Activated CD8-positive, alpha-beta memory T cell treated with anti-CD3 and anti-CD28 coated beads, Interleukin-2, amount 50 U/mL, for 24 hours (primary cell): Measurements from ENCODE around the gene LSM11.

ENCODE experiments used
- DNase-seq: peaks from one replicate; pipeline ENCODE4 v3.0.0-alpha.2; 2020; ENCODE audit errors: extremely low read depth

The LSM11 gene

GRCh38 chr5:157734436-157734835 lies 9.1 kb upstream of the LSM11 start:
- no peak for DNase-seq

- no peak for DNase-seq
Measured at GRCh38 chr5:157735991-157736390, 7.5 kb upstream of the LSM11 start.

- no peak for DNase-seq
Measured at GRCh38 chr5:157739388-157740228, 3.9 kb upstream of the LSM11 start.

GRCh38 chr5:157740229-157740610 lies 3.3 kb upstream of the LSM11 start:
- DNase-seq: no peak

GRCh38 chr5:157741131-157741530 lies 2.4 kb upstream of the LSM11 start:
- no peak for DNase-seq

GRCh38 chr5:157744051-157745011 lies 819 bp downstream of the LSM11 start:
- DNase-seq: no peak

- no peak for DNase-seq
Measured at GRCh38 chr5:157745041-157745456, 1.5 kb downstream of the LSM11 start.

- DNase-seq: no peak
Measured at GRCh38 chr5:157747173-157747740, 3.7 kb downstream of the LSM11 start.

- no peak for DNase-seq
Measured at GRCh38 chr5:157747766-157748700, 4.5 kb downstream of the LSM11 start.

GRCh38 chr5:157748760-157749461 lies 5.4 kb downstream of the LSM11 start:
- DNase-seq: no peak

- no peak for DNase-seq
Measured at GRCh38 chr5:157749462-157749799, 5.9 kb downstream of the LSM11 start.

GRCh38 chr5:157750320-157750719 lies 6.8 kb downstream of the LSM11 start:
- DNase-seq: no peak

GRCh38 chr5:157756122-157756521 lies 12.6 kb downstream of the LSM11 start:
- no peak for DNase-seq

- DNase-seq: no peak
Measured at GRCh38 chr5:157758706-157759105, 15.2 kb downstream of the LSM11 start.

GRCh38 chr5:157761690-157762621 lies 18.4 kb downstream of the LSM11 start:
- no peak for DNase-seq

GRCh38 chr5:157764531-157764930 lies 21.0 kb downstream of the LSM11 start:
- no peak for DNase-seq

- DNase-seq: no peak
Measured at GRCh38 chr5:157766442-157766841, 22.9 kb downstream of the LSM11 start.

GRCh38 chr5:157766902-157767301 lies 23.4 kb downstream of the LSM11 start:
- DNase-seq: no peak

- DNase-seq: no peak
Measured at GRCh38 chr5:157767689-157768088, 24.2 kb downstream of the LSM11 start.

- DNase-seq: no peak
Measured at GRCh38 chr5:157770665-157771064, 27.2 kb downstream of the LSM11 start.
